Tibial artery (tissue), 4 donors: ENCODE measurements around the gene GGACT.

Source experiments
- DNase-seq, 2 donors: peaks; one replicate each; pipeline ENCODE4 v3.0.0-alpha.2; 2019
- H3K27ac ChIP-seq, 2 donors: fragments of 200-600 bp; sonication (generic) in 1 of 2; 1 replicate in 1 of 2; 2 replicates in 1 of 2; pipeline ENCODE4 v1.5.1; 2018 to 2019; ENCODE audit warnings: mild to moderate bottlenecking in 1 of 2
- H3K27me3 ChIP-seq, 2 donors: fragments of 200-600 bp; sonication (generic) in 1 of 2; one replicate each; pipeline versions ENCODE4 v1.5.1 to v1.6.0; 2016 to 2019
- H3K36me3 ChIP-seq, 3 donors: fragments of 200-600 bp; sonication (generic) in 2 of 3; one replicate each; pipeline ENCODE4 v1.5.1; 2016 to 2019; ENCODE audit warnings: mild to moderate bottlenecking in 2 of 3
- H3K4me1 ChIP-seq, 4 donors: fragments of 200-600 bp; sonication (generic) in 2 of 4; 1 replicate in 3 of 4; 2 replicates in 1 of 4; pipeline ENCODE4 v1.5.1; 2016 to 2019
- H3K4me3 ChIP-seq, 2 donors: fragments of 200-600 bp; sonication (generic) in 1 of 2; 1 replicate in 1 of 2; 2 replicates in 1 of 2; pipeline ENCODE4 v1.5.1; 2018 to 2019; ENCODE audit warnings: mild to moderate bottlenecking in 2 of 2
- H3K9me3 ChIP-seq, 3 donors: fragments of 200-600 bp; sonication (generic) in 1 of 3; one replicate each; pipeline ENCODE4 v1.5.1; 2016 to 2019
- CTCF ChIP-seq, 2 experiments: fragments of 200-600 bp in 1 of 2; fragments of 450-650 bp in 1 of 2; IDR thresholded peaks; one replicate each; pipeline ENCODE4 v1.5.1; 2017 to 2019; ENCODE audit warnings: antibody characterized with exemption in 2 of 2, mild to moderate bottlenecking in 1 of 2, moderate library complexity in 1 of 2
- intact Hi-C: fragments of 100-400 bp; cut with DNase I; formaldehyde crosslinking; loops from one replicate; pipeline ENCODE4 v1.15.0; 2023; ENCODE audit warnings: low total_unique reads

GGACT gene

GRCh38 chr13:100503622-100504021, 85.0 kb downstream of the GGACT start:
- no peak overlapping the region for H3K4me3 ChIP-seq
- H3K27me3 ChIP-seq = no peaks in the 10 kb centered on the region
- no peak overlapping the region for H3K27ac ChIP-seq
- intact Hi-C loops = no loop called here
- no peaks in the 10 kb centered on the region for H3K9me3 ChIP-seq
- no peaks in the 10 kb centered on the region for H3K4me1 ChIP-seq
- no peak for DNase-seq
- no peak for TF ChIP-seq CTCF (IDR thresholded peaks at IDR 0.05)
- no peaks in the 10 kb centered on the region for H3K36me3 ChIP-seq

- Histone ChIP-seq H3K9me3 (no peaks in the 10 kb centered on the region), H3K27ac (no peak overlapping the region), H3K4me3 (no peak overlapping the region), H3K36me3 (no peaks in the 10 kb centered on the region), H3K27me3 (no peaks in the 10 kb centered on the region), H3K4me1 (no peaks in the 10 kb centered on the region)
- DNase-seq = no peak
- no peak for TF ChIP-seq CTCF (IDR thresholded peaks at IDR 0.05)
- intact Hi-C loops = no loop called here
Observed at GRCh38 chr13:100502446-100502845, 86.1 kb downstream of the GGACT start.

GRCh38 chr13:100497389-100497788, 91.2 kb downstream of the GGACT start:
- no peak for TF ChIP-seq CTCF (IDR thresholded peaks at IDR 0.05)
- no peak for DNase-seq
- H3K36me3 ChIP-seq = peaks cover 0 to 5% (median 0%) of the 10 kb centered on the region in 3 donors
- H3K9me3 ChIP-seq = no peaks in the 10 kb centered on the region
- H3K27me3 ChIP-seq = no peaks in the 10 kb centered on the region
- H3K27ac ChIP-seq = no peak overlapping the region
- no peak overlapping the region for H3K4me3 ChIP-seq
- no peaks in the 10 kb centered on the region for H3K4me1 ChIP-seq
- intact Hi-C loops = no loop called here

- no peak overlapping the region for H3K27ac ChIP-seq
- H3K9me3 ChIP-seq = no peaks in the 10 kb centered on the region
- no peak for DNase-seq
- no peaks in the 10 kb centered on the region for H3K27me3 ChIP-seq
- peaks cover 0 to 5% (median 0%) of the 10 kb centered on the region in 3 donors for H3K36me3 ChIP-seq
- intact Hi-C loops = no loop called here
- H3K4me1 ChIP-seq = no peaks in the 10 kb centered on the region
- no peak for TF ChIP-seq CTCF (IDR thresholded peaks at IDR 0.05)
- H3K4me3 ChIP-seq = no peak overlapping the region
Observed at GRCh38 chr13:100495455-100495854, 93.1 kb downstream of the GGACT start.

GRCh38 chr13:100493418-100493817, 95.2 kb downstream of the GGACT start:
- H3K27ac ChIP-seq = no peak overlapping the region
- H3K9me3 ChIP-seq = no peaks in the 10 kb centered on the region
- intact Hi-C loops = no loop called here
- no peak for DNase-seq
- H3K36me3 ChIP-seq = peaks cover 0 to 5% (median 0%) of the 10 kb centered on the region in 3 donors
- no peak for TF ChIP-seq CTCF (IDR thresholded peaks at IDR 0.05)
- no peak overlapping the region for H3K4me3 ChIP-seq
- no peaks in the 10 kb centered on the region for H3K4me1 ChIP-seq
- no peaks in the 10 kb centered on the region for H3K27me3 ChIP-seq
